GM12891 (cell line): ENCODE measurements around the gene CERK.
A peak's percentile ranks its signal among the peaks of the same experiment; 100 is the strongest.

Source experiments
- DNase-seq: peaks from one replicate; pipeline ENCODE4 v3.0.0; 2011; ENCODE audit warnings: low spot score; ENCODE audit not compliant: insufficient read length
- FAIRE-seq: peaks from 2 replicates; lab custom pipeline; 2011; peaks lifted over from hg19 to GRCh38; lab: Jason Lieb, UNC
- PAX5 ChIP-seq: IDR thresholded peaks from 2 replicates; pipeline ENCODE4 v1.6.1; 2011; ENCODE audit warnings: low read length, moderate library complexity, mild to moderate bottlenecking; ENCODE audit not compliant: insufficient read depth, severe bottlenecking
- POLR2A ChIP-seq: IDR thresholded peaks from 2 replicates; pipeline ENCODE4 v1.6.1; 2011; ENCODE audit warnings: low read depth, low read length, control low read depth
- POLR2AphosphoS5 ChIP-seq: IDR thresholded peaks from 2 replicates; pipeline ENCODE4 v1.6.1; 2011; ENCODE audit warnings: low read depth, low read length, control low read depth
- POU2F2 ChIP-seq: IDR thresholded peaks from 2 replicates; pipeline ENCODE4 v1.6.1; 2011; ENCODE audit warnings: low read depth, mild to moderate bottlenecking, control low read depth, low read length, moderate library complexity
- SPI1 ChIP-seq: IDR thresholded peaks from 2 replicates; pipeline ENCODE4 v1.6.1; 2011; ENCODE audit warnings: low read depth, low read length, control low read depth
- TAF1 ChIP-seq: IDR thresholded peaks from 2 replicates; pipeline ENCODE4 v1.6.1; 2011; ENCODE audit warnings: low read depth, low read length, control low read depth

Gene CERK

DNA sequence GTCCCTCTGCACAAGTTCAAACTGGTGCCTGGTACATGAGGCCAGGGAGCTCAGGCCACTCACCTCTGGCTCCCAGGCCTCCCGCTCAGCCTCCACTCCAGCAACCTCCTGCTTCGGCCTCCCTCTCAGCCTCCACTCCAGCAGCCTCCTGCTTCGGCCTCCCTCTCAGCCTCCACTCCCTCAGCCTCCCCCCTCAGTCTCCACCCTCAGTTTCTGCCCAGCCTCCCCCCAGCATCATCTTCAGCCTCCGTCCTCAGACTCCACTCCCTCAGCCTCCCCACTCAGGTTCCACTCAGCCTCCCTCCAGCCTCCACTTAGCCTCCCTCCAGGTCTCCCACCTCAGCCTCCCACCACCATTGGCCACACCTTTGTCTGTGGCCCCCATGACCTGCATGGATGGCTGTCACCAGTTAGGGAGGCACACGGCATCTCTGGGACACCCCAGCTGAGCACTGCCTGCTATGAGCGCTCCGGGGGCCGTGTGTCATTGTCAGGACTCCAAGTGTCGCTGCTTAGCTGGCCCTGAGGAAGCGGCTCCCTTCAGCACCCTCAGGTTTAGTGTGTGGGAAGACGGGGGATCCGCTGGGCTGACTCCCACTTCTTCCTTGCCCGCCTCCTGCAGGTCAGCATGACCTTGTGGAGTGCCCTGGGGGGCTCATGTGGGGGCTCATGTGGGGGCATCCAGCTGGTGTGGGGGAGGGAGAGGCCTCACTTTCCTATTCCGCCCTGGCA is 78.8 kb downstream of the CERK start:
- FAIRE-seq: no peak

DNA sequence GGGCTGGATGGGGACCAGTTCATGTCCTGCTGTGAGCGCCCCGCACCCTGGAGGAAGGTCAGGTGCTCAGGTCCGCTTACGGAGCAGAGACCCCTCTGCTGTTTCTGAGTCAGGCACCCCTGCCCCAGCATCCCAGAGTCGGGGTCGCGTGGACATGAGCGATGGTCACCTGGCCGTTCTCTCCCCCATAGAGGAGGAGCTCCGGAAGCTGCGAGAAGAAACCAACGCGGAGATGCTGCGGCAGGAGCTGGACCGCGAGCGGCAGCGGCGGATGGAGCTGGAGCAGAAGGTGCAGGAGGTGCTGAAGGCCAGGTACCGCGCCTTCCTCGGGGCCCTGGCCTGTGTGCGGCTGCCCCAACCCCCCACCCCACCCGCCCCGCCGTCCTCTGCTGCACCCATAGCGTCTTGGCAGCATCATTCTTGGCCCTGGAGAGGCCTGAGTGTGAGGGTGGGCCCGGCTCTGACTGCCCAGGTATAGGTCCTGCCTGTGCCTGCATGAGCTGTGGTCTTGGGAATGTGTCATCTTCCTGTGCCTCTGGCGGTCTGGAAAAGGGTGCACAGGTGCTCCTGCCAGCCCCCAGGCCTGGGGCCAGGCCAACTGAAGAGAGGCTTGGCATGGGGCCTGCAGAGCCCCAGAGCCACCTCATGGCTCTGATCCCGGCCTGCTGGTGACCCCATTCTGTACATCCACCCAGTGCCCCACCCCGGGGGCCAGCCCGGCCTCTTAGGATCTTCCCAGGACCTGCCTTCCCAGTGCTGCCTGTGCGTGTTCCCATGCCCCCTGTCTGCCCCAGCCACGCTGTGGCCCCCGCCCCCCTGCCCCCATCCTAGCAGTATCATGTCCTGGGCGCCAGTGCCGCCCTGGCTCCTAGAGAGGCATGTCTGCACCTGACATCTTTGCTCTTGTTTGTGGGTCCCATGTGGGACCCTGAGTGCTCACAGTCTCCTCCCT is 79.8 kb downstream of the CERK start:
- FAIRE-seq (no peak), DNase-seq (no peak)
- TF ChIP-seq SPI1 (no peak), POU2F2 (no peak), POLR2A (no peak), POLR2AphosphoS5 (no peak), PAX5 (no peak), TAF1 (no peak)

More for the DNA sequence above, 78.8 kb downstream of the CERK start:
- TF ChIP-seq POLR2AphosphoS5 (no peak), PAX5 (no peak), POU2F2 (no peak), TAF1 (no peak), POLR2A (no peak), SPI1 (no peak)
- no peak for DNase-seq

GRCh38 chr22:46657655-46657953 is 80.4 kb downstream of the CERK start:
- DNase-seq: no peak
- no peak for FAIRE-seq
- TF ChIP-seq POLR2AphosphoS5 (no peak), TAF1 (no peak), PAX5 (no peak), SPI1 (no peak), POU2F2 (no peak), POLR2A (no peak)

DNA sequence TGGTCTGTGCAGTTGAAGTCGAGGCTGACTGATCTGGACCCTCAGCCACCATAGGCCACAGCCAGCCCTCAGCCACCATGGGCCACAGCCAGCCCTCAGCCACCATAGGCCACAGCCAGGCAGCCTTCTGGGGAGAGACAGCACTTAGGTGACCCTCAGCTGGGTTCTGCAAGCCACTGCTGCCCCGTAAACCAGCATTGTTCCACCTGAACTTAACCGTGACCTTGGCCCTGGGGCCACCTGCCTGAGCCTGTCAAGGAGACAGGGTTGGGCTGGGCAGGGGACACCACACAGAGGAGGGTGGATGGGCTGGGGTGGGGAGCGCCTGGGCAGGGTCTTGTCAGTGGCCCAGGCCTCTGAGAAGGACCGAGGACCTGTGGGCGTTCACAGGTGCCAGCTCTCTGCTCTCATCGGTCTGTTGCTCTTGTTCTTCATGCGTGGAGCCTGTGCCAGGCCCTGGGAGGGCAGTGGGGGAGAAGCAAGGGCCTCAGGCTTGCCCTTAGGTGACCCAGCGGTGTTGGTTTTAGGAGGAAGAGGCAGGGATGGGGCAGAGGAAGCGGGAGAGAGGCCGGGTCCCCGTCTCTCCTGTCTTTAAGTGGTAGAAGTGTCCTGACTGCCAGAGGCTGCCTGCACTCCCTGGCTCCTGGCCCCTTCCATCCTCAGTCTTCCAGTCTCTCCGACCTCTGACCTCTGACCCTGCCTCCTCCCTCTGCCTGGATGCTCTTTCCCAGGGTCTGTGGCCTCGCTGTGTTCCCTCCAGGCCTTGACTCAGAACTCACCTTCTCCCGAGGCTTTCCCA is 81.0 kb downstream of the CERK start:
- FAIRE-seq: no peak
- TF ChIP-seq POLR2A (no peak), PAX5 (no peak), TAF1 (no peak), SPI1 (no peak), POLR2AphosphoS5 (no peak), POU2F2 (no peak)
- DNase-seq: no peak

- TF ChIP-seq POU2F2 (no peak), SPI1 (no peak), TAF1 (no peak), PAX5 (no peak), POLR2AphosphoS5 (no peak), POLR2A (no peak)
- no peak for DNase-seq
These were observed 82.0 kb downstream of the CERK start for GRCh38 chr22:46655861-46656608.

GRCh38 chr22:46654927-46655595 is 83.0 kb downstream of the CERK start:
- no peak for TF ChIP-seq POLR2AphosphoS5
- no peak for TF ChIP-seq PAX5
- no peak for TF ChIP-seq POLR2A
- no peak for TF ChIP-seq SPI1
- TF ChIP-seq POU2F2: no peak
- no peak for TF ChIP-seq TAF1
- DNase-seq (no peak), FAIRE-seq (no peak)

More at GRCh38 chr22:46655861-46656608, 82.0 kb downstream of the CERK start:
- no peak for FAIRE-seq

- no peak for DNase-seq
- FAIRE-seq: no peak
- TF ChIP-seq POLR2AphosphoS5 (no peak), TAF1 (no peak), POLR2A (no peak), PAX5 (no peak), POU2F2 (no peak), SPI1 (no peak)
These were observed 83.6 kb downstream of the CERK start for GRCh38 chr22:46654426-46654825.

DNA sequence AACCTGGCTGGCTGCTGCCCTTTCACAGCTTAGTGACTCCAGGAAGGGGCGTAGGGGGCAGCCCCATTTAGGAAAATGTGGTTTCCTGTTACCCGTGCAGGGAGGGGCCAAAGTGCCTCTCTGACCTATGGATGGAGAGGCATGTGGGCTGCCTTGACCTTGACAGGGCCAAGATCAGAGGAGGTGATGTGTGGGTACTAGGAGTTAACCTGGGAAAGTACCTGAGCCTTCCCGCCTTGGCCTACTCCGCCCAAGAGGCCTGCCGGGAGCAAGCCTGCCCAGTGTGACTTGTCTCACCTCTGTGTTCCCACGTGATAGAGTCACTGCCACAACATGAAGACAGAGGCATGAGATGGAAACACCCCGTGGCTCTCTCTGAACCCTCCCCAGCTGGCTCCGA is 84.5 kb downstream of the CERK start:
- FAIRE-seq: peak; percentile 83
- TF ChIP-seq TAF1: no peak
- no peak for TF ChIP-seq PAX5
- TF ChIP-seq POLR2A: no peak
- no peak for TF ChIP-seq POLR2AphosphoS5

More for the DNA sequence above, 84.5 kb downstream of the CERK start:
- peak; percentile 60 for DNase-seq
